OCI-LY1 (cell line): ENCODE data around the gene ERBB4.

Source experiments
- H2AFZ ChIP-seq: fragments of 200-600 bp; sonication (generic), shearing (Covaris generic); 2 replicates; pipeline ENCODE4 v1.6.0; 2014; ENCODE audit warnings: antibody characterized with exemption, mild to moderate bottlenecking, low read length
- H3F3A ChIP-seq: fragments of 200-600 bp; sonication (generic), shearing (Covaris generic); 2 replicates; pipeline ENCODE4 v1.6.0; 2014; ENCODE audit warnings: mild to moderate bottlenecking, antibody characterized with exemption, low read length, moderate library complexity; ENCODE audit not compliant: insufficient read depth
- H3K27ac ChIP-seq: fragments of 200-600 bp; sonication (generic); 2 replicates; pipeline ENCODE4 v1.5.1; 2014; ENCODE audit warnings: low read length, mixed run types, mild to moderate bottlenecking, low read depth; ENCODE audit not compliant: poor library complexity, severe bottlenecking
- H3K27me3 ChIP-seq: fragments of 200-600 bp; sonication (generic); 2 replicates; pipeline ENCODE4 v1.6.0; 2014; ENCODE audit warnings: antibody characterized with exemption, mild to moderate bottlenecking, low read length, moderate library complexity; ENCODE audit not compliant: insufficient read depth
- H3K36me3 ChIP-seq: fragments of 200-600 bp; sonication (generic); 2 replicates; pipeline ENCODE4 v1.6.1; 2014; ENCODE audit warnings: mild to moderate bottlenecking, antibody characterized with exemption, low read length, moderate library complexity, mixed read lengths; ENCODE audit not compliant: insufficient read depth
- H3K4me1 ChIP-seq: fragments of 200-600 bp; sonication (generic); 2 replicates; pipeline ENCODE4 v1.5.1; 2014; ENCODE audit warnings: mild to moderate bottlenecking, low read length, moderate library complexity; ENCODE audit not compliant: insufficient read depth, severe bottlenecking
- H3K4me2 ChIP-seq: fragments of 200-600 bp; sonication (generic), shearing (Covaris generic); 2 replicates; pipeline ENCODE4 v1.6.1; 2014; ENCODE audit warnings: low read length
- H3K4me3 ChIP-seq: fragments of 200-600 bp; sonication (generic); 2 replicates; pipeline ENCODE4 v1.5.1; 2014; ENCODE audit warnings: low read length, low read depth, mild to moderate bottlenecking, mixed read lengths; ENCODE audit not compliant: poor library complexity, severe bottlenecking
- H3K79me2 ChIP-seq: fragments of 200-600 bp; shearing (Covaris generic); 2 replicates; pipeline ENCODE4 v1.6.1; 2016; ENCODE audit warnings: mixed run types, low read length, mixed read lengths; ENCODE audit not compliant: insufficient read depth
- H3K9ac ChIP-seq: fragments of 200-600 bp; sonication (generic), shearing (Covaris generic); 2 replicates; pipeline ENCODE4 v1.6.1; 2014; ENCODE audit warnings: mild to moderate bottlenecking, low read length, mixed read lengths
- H3K9me2 ChIP-seq: fragments of 200-600 bp; sonication (generic), shearing (Covaris generic); 2 replicates; pipeline ENCODE4 v1.6.1; 2014; ENCODE audit warnings: low read depth, mild to moderate bottlenecking, low read length, mixed read lengths
- H3K9me3 ChIP-seq: fragments of 200-600 bp; shearing (Covaris generic); 2 replicates; pipeline ENCODE4 v1.6.1; 2014; ENCODE audit warnings: low read length, mixed read lengths
- H4K20me1 ChIP-seq: fragments of 200-600 bp; sonication (generic), shearing (Covaris generic); 2 replicates; pipeline ENCODE4 v1.6.0; 2016; ENCODE audit warnings: mild to moderate bottlenecking, low read length; ENCODE audit not compliant: insufficient read depth
- CTCF ChIP-seq: fragments of 200-600 bp; sonication (generic), shearing (Covaris generic); IDR thresholded peaks from 2 replicates; pipeline ENCODE4 v1.5.1; 2017; ENCODE audit warnings: mild to moderate bottlenecking, antibody characterized with exemption, low read length, moderate library complexity, mixed read lengths
- EZH2 ChIP-seq: fragments of 200-600 bp; sonication (generic), shearing (Covaris generic); IDR thresholded peaks from 2 replicates; pipeline ENCODE4 v1.8.0; 2017; ENCODE audit warnings: borderline replicate concordance, mixed run types, mild to moderate bottlenecking, antibody characterized with exemption, low read length, moderate library complexity, mixed read lengths

Gene ERBB4

GRCh38 chr2:212489719-212490346, 48.8 kb downstream of the ERBB4 start:
- TF ChIP-seq EZH2 (no peak), CTCF (no peak)
- Histone ChIP-seq H3K36me3 (no peaks in the 10 kb centered on the region), H3K9ac (no peak overlapping the region), H3K4me2 (no peak overlapping the region), H3K4me3 (no peak overlapping the region), H3K9me2 (no peaks in the 10 kb centered on the region), H4K20me1 (no peaks in the 10 kb centered on the region), H2AFZ (no peak overlapping the region), H3K79me2 (no peaks in the 10 kb centered on the region), H3K4me1 (no peaks in the 10 kb centered on the region), H3K27me3 (no peaks in the 10 kb centered on the region), H3F3A (no peaks in the 10 kb centered on the region), H3K9me3 (no peaks in the 10 kb centered on the region), H3K27ac (no peak overlapping the region)

GRCh38 chr2:212488611-212489010, 50.0 kb downstream of the ERBB4 start:
- Histone ChIP-seq H4K20me1 (no peaks in the 10 kb centered on the region), H3K9ac (no peak overlapping the region), H3K4me3 (no peak overlapping the region), H3K4me1 (no peaks in the 10 kb centered on the region), H2AFZ (no peak overlapping the region), H3K9me3 (no peaks in the 10 kb centered on the region), H3K79me2 (no peaks in the 10 kb centered on the region), H3K4me2 (no peak overlapping the region), H3K27ac (no peak overlapping the region), H3F3A (no peaks in the 10 kb centered on the region), H3K27me3 (no peaks in the 10 kb centered on the region), H3K9me2 (no peaks in the 10 kb centered on the region), H3K36me3 (no peaks in the 10 kb centered on the region)
- TF ChIP-seq CTCF (no peak), EZH2 (no peak)

GRCh38 chr2:212484563-212485080, 54.0 kb downstream of the ERBB4 start:
- Histone ChIP-seq H2AFZ (no peak overlapping the region; the same call in 1 of the 2 replicates), H3K4me3 (no peak overlapping the region), H3K4me2 (no peak overlapping the region), H3K9me3 (no peaks in the 10 kb centered on the region), H3K9me2 (no peaks in the 10 kb centered on the region), H3K79me2 (no peaks in the 10 kb centered on the region), H3K4me1 (no peaks in the 10 kb centered on the region), H3K27me3 (no peaks in the 10 kb centered on the region), H3F3A (no peaks in the 10 kb centered on the region), H3K36me3 (no peaks in the 10 kb centered on the region), H3K27ac (no peak overlapping the region), H3K9ac (no peak overlapping the region), H4K20me1 (no peaks in the 10 kb centered on the region)
- TF ChIP-seq CTCF, result no peak
- no peak for TF ChIP-seq EZH2
